HG03159 (cell line): ENCODE measurements around the gene APEX1.
"Not testable (repeated sequence)": the region's sequence is repeated elsewhere in the genome, so short reads cannot be mapped to it uniquely, and the experiment has no call there.

Source experiments
- ATAC-seq: cut with Tn5 transposase; IDR thresholded peaks from one replicate; pipeline ENCODE4 v1.9.1; 2021; ENCODE audit warnings: mild to moderate bottlenecking, moderate library complexity; ENCODE audit not compliant: unreplicated experiment

Gene APEX1

DNA sequence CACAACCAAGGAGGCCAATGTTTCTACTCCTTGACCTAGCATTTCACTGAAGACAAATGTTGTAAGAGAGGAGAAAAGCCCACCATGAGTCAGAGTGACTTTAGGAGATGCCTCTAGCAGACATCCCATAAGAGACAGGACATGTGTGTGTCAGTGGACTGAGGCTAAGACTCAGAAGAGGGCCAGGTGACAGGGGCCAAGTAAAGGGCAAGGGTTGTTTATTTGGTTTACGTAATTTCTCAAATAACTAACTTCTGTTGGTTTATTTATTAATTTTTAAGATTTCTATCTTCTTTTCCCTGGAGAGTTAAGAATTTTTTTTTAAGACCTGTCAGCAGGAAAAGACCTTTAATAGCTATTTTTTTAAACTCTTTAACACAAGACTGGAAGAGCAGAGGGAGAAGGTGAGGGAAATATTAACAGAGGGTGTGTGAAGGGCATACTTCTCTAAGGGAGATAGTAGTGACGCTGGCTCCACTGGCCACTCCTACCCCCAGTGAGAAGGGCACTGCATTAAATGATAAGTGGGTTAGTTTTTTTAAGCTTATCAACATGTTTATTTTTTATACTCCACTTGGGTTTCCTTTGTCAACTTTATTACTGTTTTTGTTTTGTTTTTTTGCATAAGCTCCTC, 17.6 kb downstream of the APEX1 start:
- no peak for ATAC-seq

- no peak for ATAC-seq
Observed at GRCh38 chr14:20476776-20477175, 21.8 kb downstream of the APEX1 start.

- no peak for ATAC-seq
Observed at GRCh38 chr14:20477211-20477876, 22.3 kb downstream of the APEX1 start.

DNA sequence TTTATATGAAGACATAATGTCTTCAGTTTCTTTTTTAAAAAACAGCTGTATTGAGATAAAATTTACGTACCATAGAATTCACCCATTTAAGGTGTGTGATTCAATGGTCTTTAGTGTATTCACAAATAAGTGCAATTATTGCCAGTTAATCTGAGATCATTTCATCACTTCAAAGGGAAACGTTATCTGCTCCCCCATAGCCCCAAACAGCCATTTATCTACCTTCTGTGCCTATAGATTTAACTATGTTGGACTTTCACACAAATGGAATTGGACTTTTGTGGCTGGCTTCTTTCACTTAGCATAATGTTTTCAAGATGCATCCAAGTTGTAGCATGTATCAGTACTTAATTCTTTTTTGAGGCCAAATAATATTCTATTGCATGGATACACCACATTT, 23.9 kb downstream of the APEX1 start:
- ATAC-seq, result no peak

DNA sequence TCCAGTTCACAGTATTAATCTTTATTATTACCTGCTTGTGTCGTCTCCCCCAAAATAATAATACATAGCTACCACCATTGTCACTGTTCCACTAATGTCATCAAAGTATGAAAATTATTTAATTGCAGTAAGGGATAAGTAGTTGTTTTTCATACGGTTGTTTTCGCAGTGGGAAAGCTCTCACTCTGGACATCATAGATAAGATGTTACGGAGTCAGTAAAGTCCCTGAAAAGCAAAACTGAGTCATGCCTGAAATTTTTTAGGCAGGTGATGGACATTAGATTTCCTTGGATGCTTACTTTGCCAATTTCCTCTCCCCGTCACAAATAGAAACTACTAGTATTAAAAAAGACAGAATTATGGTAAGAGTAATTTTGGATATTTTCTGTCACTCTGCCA, 27.4 kb downstream of the APEX1 start:
- no peak for ATAC-seq

GRCh38 chr14:20485900-20486299, 30.9 kb downstream of the APEX1 start:
- ATAC-seq, result no peak

DNA sequence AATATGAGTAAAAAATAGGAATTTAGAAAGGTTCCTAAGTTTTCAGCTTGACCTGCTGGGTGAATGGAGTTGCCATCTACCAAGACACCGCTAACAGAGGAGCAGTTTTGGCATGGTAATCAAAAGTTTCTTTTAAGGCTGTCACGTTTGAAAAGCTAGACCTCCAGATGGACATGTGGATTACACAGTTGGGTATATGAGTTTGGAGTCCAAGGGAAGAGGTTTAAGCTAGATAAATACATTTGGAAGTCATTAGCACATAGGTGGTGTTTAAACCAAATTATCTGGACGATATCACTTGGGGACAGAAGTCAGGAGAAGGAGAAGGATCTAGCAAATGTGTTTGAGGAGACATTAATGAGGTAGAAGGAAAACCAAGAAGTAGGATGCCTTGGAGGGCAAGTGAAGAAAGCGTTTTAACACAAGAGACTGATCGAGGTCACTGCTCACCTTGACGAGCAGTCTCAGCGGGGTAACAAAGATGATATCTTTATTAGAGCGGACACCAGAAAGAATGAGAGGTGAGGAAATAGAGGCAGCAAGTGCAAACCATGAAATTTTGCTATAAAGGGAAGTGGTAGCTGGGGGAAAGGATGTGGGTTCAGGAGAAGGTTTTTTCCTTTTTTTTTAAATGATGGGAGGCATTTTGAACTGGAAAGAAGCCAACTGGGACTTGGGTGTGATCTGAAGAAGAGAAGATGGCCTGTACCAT, 31.8 kb downstream of the APEX1 start:
- ATAC-seq, result no peak

GRCh38 chr14:20487396-20487725, 32.3 kb downstream of the APEX1 start:
- ATAC-seq, result no peak

DNA sequence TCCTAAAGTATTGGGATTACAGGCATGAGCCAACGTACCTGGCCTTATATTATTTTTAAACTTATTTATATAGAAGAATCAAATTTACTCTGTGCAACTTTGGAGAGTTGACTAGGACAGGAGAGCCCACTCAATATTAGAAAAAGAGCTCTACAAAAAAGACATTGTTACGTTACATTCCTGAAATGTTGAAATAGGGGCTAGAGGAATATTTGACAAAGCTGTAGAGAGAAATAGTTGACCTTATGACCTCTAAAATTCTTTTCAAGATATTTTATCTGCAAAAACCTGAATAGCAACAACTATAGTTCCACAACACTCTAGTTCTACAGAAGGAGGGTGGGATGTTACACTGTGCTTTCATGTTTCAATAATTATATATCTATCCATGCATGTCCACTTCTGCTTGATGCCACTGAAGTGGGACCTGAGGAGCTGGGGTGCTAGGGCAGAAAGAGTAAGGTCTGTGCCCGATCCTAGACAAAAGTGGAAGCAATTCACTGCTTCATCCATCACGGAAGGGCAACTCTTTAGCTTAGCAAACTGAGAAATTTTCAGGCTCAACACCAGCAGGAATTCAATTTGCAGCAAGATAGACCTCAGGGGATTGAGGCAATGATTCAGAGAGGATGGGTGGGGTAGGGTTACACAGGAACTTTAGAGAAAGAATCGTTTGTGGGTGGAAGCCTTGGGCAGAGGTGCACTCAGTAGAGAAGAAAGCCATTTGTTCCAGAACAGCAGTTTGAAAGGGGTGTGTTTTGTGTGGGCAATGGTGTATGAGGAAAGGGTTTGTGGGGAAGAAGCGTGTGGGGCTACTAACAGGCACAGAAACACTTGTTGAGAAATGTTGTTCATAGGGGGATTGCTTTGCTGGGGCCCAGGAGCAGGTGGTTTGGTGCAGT, 34.3 kb downstream of the APEX1 start:
- ATAC-seq, result peak; percentile 39

GRCh38 chr14:20490563-20490962, 35.5 kb downstream of the APEX1 start:
- no peak for ATAC-seq

- no peak for ATAC-seq
Observed at GRCh38 chr14:20492486-20492885, 37.5 kb downstream of the APEX1 start.

DNA sequence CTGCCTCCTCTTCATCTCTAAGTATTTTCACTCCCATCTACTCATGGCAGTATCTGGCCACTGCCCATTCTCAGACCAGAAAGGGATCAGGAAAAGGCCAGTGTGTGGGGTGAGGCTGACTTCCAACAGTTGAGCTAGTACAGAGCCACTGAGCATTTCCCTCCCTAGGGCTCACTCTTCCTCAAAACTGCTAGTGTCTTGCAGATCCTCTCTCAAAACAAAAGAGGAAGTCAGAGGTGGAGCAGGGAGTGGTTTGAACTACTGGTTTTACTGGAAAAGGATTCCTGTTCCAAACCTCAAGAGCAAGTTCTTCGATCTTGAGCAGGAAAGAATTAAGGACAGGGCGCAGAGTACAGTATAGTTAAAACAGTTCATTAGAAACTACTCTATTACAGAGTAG, 38.6 kb downstream of the APEX1 start:
- no peak for ATAC-seq

DNA sequence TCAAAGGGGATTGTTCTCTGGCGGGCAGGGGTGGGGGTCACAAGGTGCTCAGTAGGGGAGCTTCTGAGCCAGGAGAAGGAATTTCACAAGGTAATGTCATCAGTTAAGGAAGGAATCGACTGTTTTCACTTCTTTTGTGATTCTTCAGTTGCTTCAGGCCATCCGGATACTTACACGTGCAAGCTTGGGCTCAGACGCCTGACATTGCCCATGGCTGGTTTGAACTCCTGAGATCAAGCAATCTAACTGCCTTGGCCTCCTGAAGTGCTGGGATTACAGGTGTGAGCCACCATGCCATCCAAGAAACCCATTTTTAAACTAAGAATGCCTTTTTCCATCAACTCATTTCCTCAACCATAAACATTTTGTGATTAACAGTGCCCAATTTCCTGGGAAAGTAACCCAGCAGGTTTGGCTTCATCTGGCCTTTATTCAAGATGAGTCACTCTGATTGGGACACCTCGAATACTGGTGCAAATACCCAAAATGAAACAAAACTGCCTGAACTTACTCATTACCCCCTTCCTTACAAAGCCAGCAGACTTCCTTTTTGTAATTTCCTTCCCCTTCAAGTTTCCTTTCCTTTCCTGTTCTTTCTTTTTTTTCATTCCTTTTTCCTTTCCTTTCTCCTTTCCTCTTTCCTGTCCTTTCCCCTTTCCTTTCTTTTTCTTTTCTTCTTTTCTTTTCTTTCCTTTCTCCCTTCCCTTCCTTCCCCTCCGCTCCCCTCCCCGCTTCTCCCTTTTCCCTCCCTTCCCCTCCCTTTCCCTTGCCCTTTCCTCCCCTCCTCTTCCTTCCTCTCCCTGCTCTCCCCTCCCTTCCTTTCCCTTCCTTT, 40.1 kb downstream of the APEX1 start:
- no peak for ATAC-seq

- no peak for ATAC-seq
Observed at GRCh38 chr14:20498622-20499021, 43.6 kb downstream of the APEX1 start.

DNA sequence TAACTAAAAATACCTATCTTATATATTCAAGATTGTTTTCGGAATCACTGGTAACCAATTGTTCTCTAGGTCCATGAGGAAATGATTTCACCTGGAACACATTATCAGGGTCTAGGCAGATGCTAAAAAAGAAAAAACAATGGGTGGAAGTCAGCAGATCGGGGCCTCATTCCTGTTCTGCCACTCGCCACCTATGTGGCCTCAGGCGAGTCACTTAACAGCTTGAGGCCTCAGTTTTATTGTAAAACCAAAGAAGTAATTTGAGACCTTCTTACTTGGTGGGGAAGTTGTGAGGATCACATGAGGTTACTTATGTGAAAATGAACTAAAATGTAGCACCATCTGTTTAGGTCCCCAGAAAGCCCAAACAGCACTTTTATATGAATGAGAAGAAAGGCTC, 44.1 kb downstream of the APEX1 start:
- ATAC-seq, result no peak

GRCh38 chr14:20499881-20500280, 44.9 kb downstream of the APEX1 start:
- ATAC-seq, result no peak

GRCh38 chr14:20501346-20501745, 46.3 kb downstream of the APEX1 start:
- ATAC-seq, result no peak

DNA sequence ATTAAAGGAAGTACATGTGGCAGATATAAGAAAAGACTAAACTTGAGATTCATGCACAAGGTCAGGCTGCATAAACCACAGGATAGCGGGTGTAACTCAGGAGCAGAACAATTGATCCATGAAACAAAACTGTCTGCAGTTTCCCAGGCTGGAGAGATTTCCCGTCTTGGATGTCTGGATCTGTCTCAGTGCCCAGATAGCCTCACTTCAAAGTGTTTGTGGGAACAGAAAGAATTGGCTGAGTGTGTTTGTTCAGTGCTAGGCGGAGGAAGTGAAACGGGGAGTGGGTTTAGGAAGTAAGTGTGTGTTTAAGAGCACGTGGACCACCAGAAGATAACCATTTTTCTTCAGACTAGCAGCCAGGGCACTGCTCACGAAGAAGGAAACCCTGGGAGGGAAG, 48.9 kb downstream of the APEX1 start:
- no peak for ATAC-seq

- not testable (repeated sequence) for ATAC-seq
Observed at GRCh38 chr14:20506276-20506675, 51.2 kb downstream of the APEX1 start.

GRCh38 chr14:20506752-20507151, 51.7 kb downstream of the APEX1 start:
- not testable (repeated sequence) for ATAC-seq
